Ectodermal cell (in vitro differentiated cells): ENCODE measurements around the gene ACAD9.

Experiments used
- H3K27ac ChIP-seq: 2 replicates; pipeline ENCODE4 v1.7.0; 2013; ENCODE audit warnings: mild to moderate bottlenecking, low read depth, low read length; ENCODE audit not compliant: insufficient read depth, poor library complexity, severe bottlenecking
- H3K27me3 ChIP-seq: 2 replicates; pipeline ENCODE4 v1.7.0; 2013; ENCODE audit warnings: mild to moderate bottlenecking, low read length; ENCODE audit not compliant: insufficient read depth, control insufficient read depth, poor library complexity, severe bottlenecking
- H3K36me3 ChIP-seq: one replicate; pipeline ENCODE4 v1.7.0; 2013; ENCODE audit warnings: low read length; ENCODE audit not compliant: control insufficient read depth, insufficient read depth
- H3K4me1 ChIP-seq: one replicate; pipeline ENCODE4 v1.7.0; 2013; ENCODE audit warnings: low read length; ENCODE audit not compliant: control insufficient read depth, insufficient read depth
- H3K4me3 ChIP-seq: 2 replicates; pipeline ENCODE4 v1.7.0; 2013; ENCODE audit warnings: low read depth, low read length, control low read depth; ENCODE audit not compliant: insufficient read depth
- H3K9me3 ChIP-seq: 2 replicates; pipeline ENCODE4 v1.7.0; 2013; ENCODE audit warnings: mild to moderate bottlenecking, low read length, moderate library complexity; ENCODE audit not compliant: control insufficient read depth
- WGBS, 2 experiments: methylation state at CpG; one replicate each; pipeline ENCODE4 v1.1.7; 2013; ENCODE audit warnings: missing lambda C conversion rate in 2 of 2; 5-methylcytosine and 5-hydroxymethylcytosine counted together

Gene ACAD9

DNA sequence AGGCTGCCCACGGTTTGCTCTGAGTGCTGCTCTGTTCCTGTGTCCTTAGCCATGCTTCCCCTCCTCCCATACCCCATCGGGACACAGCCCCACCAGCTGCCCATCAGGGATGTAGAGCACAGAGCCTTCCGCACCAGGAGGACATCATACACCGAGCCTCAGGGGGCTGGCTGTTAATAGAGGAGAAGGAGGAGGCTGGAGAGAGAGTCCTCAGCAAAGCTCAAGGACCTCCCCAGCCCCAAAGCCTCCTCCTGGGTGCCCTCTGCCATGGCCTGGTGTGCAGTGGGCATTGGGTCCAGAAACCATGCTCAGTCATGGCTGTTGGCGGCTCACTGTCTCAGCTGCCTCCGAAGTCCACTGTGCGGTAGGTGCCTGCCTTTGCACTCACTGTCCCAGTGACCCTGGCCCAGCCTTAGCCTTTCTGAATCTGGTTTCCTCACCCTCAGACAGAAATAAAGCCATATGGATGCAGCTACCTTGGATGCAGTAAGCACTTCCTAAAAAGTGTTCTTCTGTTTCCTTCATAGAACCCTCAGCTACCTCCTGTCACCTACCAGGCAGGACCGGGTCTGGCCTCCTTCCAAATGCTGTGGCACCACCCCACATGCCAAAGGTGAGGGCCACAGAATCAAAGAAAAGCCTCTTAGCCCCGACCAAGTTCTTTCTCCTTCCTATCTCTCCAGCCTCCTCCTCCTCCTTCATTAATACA, 53.9 kb downstream of the ACAD9 start:
- 83 to 85% methylated on average over 9 of the region's 9 CpGs for WGBS, 2 experiments
- Histone ChIP-seq H3K4me3 (no peak overlapping the region), H3K27ac (no peak overlapping the region), H3K9me3 (no peaks in the 10 kb centered on the region), H3K27me3 (no peaks in the 10 kb centered on the region), H3K4me1 (no peaks in the 10 kb centered on the region), H3K36me3 (no peaks in the 10 kb centered on the region)

- Histone ChIP-seq H3K9me3 (no peaks in the 10 kb centered on the region), H3K36me3 (no peaks in the 10 kb centered on the region), H3K4me1 (no peaks in the 10 kb centered on the region), H3K4me3 (no peak overlapping the region), H3K27ac (no peak overlapping the region), H3K27me3 (no peaks in the 10 kb centered on the region)
- 91% methylated on average over 2 of the region's 2 CpGs for WGBS, 2 experiments
Observed at GRCh38 chr3:128933922-128934253, 54.5 kb downstream of the ACAD9 start.

DNA sequence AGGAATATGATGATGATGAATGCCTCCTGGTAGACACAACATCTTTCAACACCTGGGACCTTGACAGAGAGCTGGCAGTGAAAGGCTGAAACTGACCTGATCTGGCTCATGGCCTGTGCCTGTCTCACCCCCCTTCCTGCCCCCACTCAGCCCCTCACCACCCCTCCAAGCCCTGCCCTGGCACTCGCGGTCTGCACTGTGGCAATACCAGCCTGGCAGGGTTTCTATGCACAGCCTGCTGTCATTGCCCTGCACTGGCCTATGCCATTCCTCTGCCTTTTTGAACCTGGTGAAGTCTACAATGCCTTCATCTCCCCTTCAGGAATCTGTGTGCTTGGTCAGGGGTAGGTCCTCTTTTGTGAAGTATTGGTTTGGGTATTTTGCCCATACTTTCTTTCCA, 56.5 kb downstream of the ACAD9 start:
- H3K27me3 ChIP-seq, result no peaks in the 10 kb centered on the region
- H3K9me3 ChIP-seq, result no peaks in the 10 kb centered on the region
- no peak overlapping the region for H3K4me3 ChIP-seq
- 93 to 100% methylated on average over 2 of the region's 2 CpGs for WGBS, 2 experiments
- no peaks in the 10 kb centered on the region for H3K4me1 ChIP-seq
- no peak overlapping the region for H3K27ac ChIP-seq
- no peaks in the 10 kb centered on the region for H3K36me3 ChIP-seq

DNA sequence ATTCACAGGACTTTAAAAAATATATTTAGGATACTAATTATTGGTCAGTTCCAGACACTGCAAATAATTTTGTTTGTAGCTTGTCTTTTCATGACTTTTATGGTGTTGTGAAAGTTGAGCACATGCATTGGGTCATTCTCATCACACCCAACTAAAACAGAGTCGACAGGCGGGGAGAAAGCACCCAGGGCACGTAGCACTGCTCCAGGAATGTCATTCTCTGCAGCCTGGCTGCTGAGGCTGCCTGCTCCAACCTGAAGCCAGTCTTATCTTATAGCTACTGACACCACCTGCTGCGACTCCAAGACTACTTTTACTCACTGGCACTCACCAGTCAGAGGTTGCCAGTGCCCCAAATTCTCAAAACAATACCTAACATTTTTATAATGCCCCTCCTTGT, 56.9 kb downstream of the ACAD9 start:
- no peak overlapping the region for H3K4me3 ChIP-seq
- H3K36me3 ChIP-seq, result no peaks in the 10 kb centered on the region
- WGBS, 2 experiments, result 74 to 80% methylated on average over 4 of the region's 4 CpGs
- H3K9me3 ChIP-seq, result no peaks in the 10 kb centered on the region
- H3K27me3 ChIP-seq, result no peaks in the 10 kb centered on the region
- H3K27ac ChIP-seq, result no peak overlapping the region
- no peaks in the 10 kb centered on the region for H3K4me1 ChIP-seq

DNA sequence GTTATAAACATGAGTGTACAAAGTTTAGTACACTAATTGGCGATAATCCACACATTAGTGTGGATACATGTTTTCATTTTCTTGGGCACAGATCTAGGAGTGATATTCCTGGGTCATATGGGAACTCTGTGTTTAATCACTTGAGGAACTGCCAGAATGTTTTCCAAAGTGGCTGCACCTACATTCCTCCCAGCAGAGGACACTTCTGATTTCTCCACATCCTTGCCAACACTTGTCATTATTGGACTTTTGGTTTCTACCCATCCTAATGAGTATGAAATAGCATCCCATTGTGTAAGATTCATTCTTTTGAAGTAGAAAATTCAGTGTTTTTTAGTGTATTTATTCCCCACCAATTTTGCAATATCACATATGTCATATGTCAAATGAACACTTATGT, 60.8 kb downstream of the ACAD9 start:
- no peaks in the 10 kb centered on the region for H3K36me3 ChIP-seq
- 94 to 97% methylated on average over 1 of the region's 1 CpG for WGBS, 2 experiments
- no peaks in the 10 kb centered on the region for H3K4me1 ChIP-seq
- no peak overlapping the region for H3K27ac ChIP-seq
- H3K9me3 ChIP-seq, result no peaks in the 10 kb centered on the region
- H3K4me3 ChIP-seq, result no peak overlapping the region
- no peaks in the 10 kb centered on the region for H3K27me3 ChIP-seq

DNA sequence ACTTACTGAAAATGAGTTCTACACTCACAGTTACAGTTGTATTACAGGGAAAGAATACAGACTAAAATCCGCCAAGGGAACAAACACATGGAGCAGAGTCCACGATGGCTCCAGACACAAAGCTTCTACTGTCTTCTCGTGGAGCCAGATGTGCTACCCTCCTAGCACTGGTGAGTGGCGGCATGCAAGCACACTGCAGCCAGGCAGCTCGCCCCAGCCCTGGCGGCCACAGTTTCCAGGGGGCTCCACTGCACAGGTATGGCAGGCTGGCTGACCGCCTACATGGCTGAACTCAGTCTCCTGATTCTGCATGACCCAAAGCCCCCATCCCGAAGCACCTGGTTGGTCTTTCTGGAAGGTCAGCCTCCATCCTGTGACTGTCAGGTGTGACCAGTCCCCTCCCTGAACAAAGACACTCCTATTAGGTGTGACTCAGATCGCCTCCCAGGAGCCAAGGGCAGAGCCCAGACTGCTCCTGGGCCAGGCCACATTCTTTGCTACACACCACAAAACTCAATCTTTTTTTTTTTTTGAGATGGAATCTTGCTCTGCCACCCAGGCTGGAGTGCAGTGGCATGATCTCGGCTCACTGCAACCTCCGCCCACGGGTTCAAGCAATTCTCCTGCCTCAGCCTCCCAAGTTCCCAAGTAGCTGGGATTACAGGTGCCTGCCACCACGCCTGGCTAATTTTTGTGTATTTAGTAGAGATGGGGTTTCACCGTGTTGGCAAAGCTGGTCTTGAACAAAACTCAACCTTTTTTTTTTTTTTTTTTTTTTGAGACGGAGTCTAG, 62.9 kb downstream of the ACAD9 start:
- no peak overlapping the region for H3K4me3 ChIP-seq
- WGBS, 2 experiments, result 87% methylated on average over 15 of the region's 15 CpGs
- no peaks in the 10 kb centered on the region for H3K4me1 ChIP-seq
- H3K36me3 ChIP-seq, result no peaks in the 10 kb centered on the region
- no peak overlapping the region for H3K27ac ChIP-seq
- no peaks in the 10 kb centered on the region for H3K9me3 ChIP-seq
- H3K27me3 ChIP-seq, result no peaks in the 10 kb centered on the region

DNA sequence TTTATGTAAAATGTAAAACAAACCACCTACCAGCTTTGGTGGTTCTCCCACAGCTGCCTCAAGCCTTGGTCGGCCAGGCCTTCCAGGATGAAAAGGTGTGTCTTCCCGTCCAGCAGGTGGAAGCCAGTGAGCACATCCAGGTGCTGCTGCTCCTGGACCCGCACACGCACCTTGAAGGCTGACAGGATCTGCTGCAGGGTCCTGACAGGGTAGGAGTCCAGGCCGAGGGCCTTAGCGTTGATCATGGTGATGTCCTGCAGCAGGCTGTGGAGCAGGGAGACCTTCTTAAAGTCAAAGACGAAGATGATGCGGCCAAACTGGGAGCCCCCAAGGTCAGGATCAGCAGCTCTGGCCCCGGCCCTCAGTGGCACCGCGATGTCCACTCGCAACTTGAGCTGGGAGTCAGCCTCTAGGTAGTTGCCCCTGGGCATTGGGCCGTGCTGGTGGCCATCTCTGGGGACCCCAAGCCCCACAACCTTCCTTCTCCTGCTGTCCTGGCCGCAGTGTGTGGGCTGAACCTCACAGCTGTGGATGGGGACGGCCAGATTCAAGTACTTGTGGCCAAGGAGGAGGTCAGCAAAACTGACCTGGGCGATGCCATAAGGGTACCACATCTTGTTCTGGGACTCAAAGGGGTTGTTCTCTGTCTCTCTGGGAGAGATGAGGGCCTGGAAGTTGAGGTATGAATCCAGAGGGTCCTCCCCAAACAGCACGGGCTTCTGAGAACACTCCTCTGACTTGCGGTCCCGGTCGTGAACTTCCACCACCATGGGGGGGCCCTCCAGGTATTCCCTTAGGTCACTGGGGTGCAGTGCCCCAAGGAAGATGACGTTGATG, 65.8 kb downstream of the ACAD9 start:
- WGBS, 2 experiments, result 95% methylated on average over 21 of the region's 21 CpGs

DNA sequence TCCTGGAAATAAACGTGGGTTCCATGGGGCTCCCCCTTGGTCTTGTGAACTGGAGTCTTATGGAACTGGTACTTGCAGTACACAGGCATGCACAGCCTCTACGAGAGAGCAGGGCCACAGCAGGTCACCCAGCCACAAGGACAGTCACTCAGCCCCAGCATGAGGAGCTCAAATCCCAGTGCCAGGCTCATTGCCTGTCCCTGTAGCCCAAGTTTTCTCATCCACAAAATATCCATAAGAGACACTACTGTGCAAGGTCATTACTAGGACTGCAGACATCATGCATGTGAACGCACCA, 66.4 kb downstream of the ACAD9 start:
- Histone ChIP-seq H3K9me3 (no peaks in the 10 kb centered on the region), H3K36me3 (no peaks in the 10 kb centered on the region), H3K27me3 (no peaks in the 10 kb centered on the region), H3K27ac (no peak overlapping the region), H3K4me3 (no peak overlapping the region), H3K4me1 (no peaks in the 10 kb centered on the region)
- WGBS, 2 experiments, result 81 to 85% methylated on average over 3 of the region's 3 CpGs

More for the DNA sequence above, 65.8 kb downstream of the ACAD9 start:
- Histone ChIP-seq H3K9me3 (no peaks in the 10 kb centered on the region), H3K4me3 (no peak overlapping the region), H3K27me3 (no peaks in the 10 kb centered on the region), H3K4me1 (no peaks in the 10 kb centered on the region), H3K36me3 (no peaks in the 10 kb centered on the region), H3K27ac (no peak overlapping the region)

GRCh38 chr3:128946411-128946810, 67.0 kb downstream of the ACAD9 start:
- Histone ChIP-seq H3K4me3 (no peak overlapping the region), H3K27ac (no peak overlapping the region), H3K36me3 (no peaks in the 10 kb centered on the region), H3K9me3 (no peaks in the 10 kb centered on the region), H3K27me3 (no peaks in the 10 kb centered on the region), H3K4me1 (no peaks in the 10 kb centered on the region)
- WGBS, 2 experiments, result 89 to 96% methylated on average over 7 of the region's 7 CpGs

DNA sequence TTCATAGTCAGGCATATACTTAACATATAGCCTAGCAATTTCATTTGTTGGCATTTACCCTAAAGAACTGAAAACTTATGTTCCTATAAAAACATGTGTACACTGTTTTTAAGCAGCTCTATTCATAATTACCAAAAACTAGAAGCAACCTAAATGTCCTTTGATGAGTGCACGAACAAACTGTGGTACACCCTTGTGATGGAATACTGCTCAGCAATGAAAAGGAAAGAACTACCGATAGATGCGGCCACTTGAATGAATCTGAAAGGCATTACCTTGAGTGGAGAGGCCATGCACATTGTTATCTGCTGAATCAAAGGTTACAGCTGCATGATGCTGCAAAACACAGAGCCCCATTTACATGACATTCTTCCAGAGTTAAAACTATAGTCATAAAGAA, 69.7 kb downstream of the ACAD9 start:
- H3K9me3 ChIP-seq, result no peaks in the 10 kb centered on the region
- no peak overlapping the region for H3K27ac ChIP-seq
- no peaks in the 10 kb centered on the region for H3K4me1 ChIP-seq
- no peaks in the 10 kb centered on the region for H3K36me3 ChIP-seq
- no peaks in the 10 kb centered on the region for H3K27me3 ChIP-seq
- H3K4me3 ChIP-seq, result no peak overlapping the region
- WGBS, 2 experiments, result 93 to 94% methylated on average over 3 of the region's 3 CpGs
